Lung (tissue), 12 donors: ENCODE measurements around the gene LYST. TPM values are rescaled to one million over a fixed set of nuclear protein-coding genes. Genes with fewer than 3 reads are reported as not detected.

ENCODE experiments used
- ATAC-seq: fragments of 200-7000 bp; cut with Tn5 transposase; one replicate; pipeline ENCODE4 v1.9.1; 2020; ENCODE audit warnings: moderate number of reproducible peaks; ENCODE audit not compliant: insufficient read depth, low FRiP score
- DNase-seq, 3 donors: peaks; one replicate each; pipeline ENCODE4 v3.0.0-alpha.2; 2013 to 2017
- H3K27ac ChIP-seq, 2 donors: one replicate each; pipeline ENCODE4 v1.5.1; 2013; ENCODE audit warnings: mild to moderate bottlenecking in 2 of 2, moderate library complexity in 2 of 2, control low read depth in 1 of 2, inconsistent platforms in 1 of 2, low read depth in 1 of 2, low read length in 1 of 2
- H3K27me3 ChIP-seq, 3 donors: one replicate each; pipeline ENCODE4 v1.5.1; 2013; ENCODE audit warnings: low read length in 2 of 3; ENCODE audit not compliant: control insufficient read depth in 3 of 3, insufficient read depth in 3 of 3
- H3K36me3 ChIP-seq, 4 donors: one replicate each; pipeline ENCODE4 v1.5.1; 2013; ENCODE audit warnings: low read length in 4 of 4, mild to moderate bottlenecking in 1 of 4, moderate library complexity in 1 of 4; ENCODE audit not compliant: control insufficient read depth in 4 of 4, insufficient read depth in 4 of 4
- H3K4me1 ChIP-seq, 5 donors: one replicate each; pipeline ENCODE4 v1.5.1; 2013; ENCODE audit warnings: low read length in 5 of 5, mild to moderate bottlenecking in 2 of 5, moderate library complexity in 1 of 5; ENCODE audit not compliant: control insufficient read depth in 5 of 5, insufficient read depth in 5 of 5
- H3K4me3 ChIP-seq: one replicate; pipeline ENCODE4 v1.5.1; 2013; ENCODE audit warnings: mild to moderate bottlenecking, control low read depth, moderate library complexity
- H3K9ac ChIP-seq, 2 donors: one replicate each; pipeline ENCODE4 v1.5.1; 2013; ENCODE audit warnings: low read length in 2 of 2, control low read depth in 1 of 2; ENCODE audit not compliant: insufficient read depth in 1 of 2
- H3K9me3 ChIP-seq, 4 donors: one replicate each; pipeline ENCODE4 v1.5.1; 2013; ENCODE audit warnings: low read length in 3 of 4, mild to moderate bottlenecking in 1 of 4, moderate library complexity in 1 of 4; ENCODE audit not compliant: control insufficient read depth in 4 of 4, insufficient read depth in 3 of 4
- CTCF ChIP-seq: IDR thresholded peaks from 2 replicates; pipeline ENCODE4 v1.5.1; 2012; ENCODE audit warnings: mild to moderate bottlenecking; ENCODE audit errors: control extremely low read depth, extremely low read depth
- WGBS, 2 donors: extraction: QIAGEN DNeasy Blood & Tissue Kit; methylation state at CpG; one replicate each; pipeline ENCODE4 v1.1.7; 2013; 5-methylcytosine and 5-hydroxymethylcytosine counted together
- polyA plus RNA-seq, 2 donors: library from polyadenylated mRNA; stranded (reverse); fragments of 200-250 nt; gene quantifications; one replicate each; pipeline ENCODE4 v1.2.1, GENCODE V29; 2013
- total RNA-seq, 2 donors: library from RNA; depleted of rRNA in 1 of 2; stranded (reverse); fragments of >200 nt in 1 of 2; gene quantifications; one replicate each; pipeline ENCODE4 v1.2.1, GENCODE V29; 2014 to 2021
- donor health status: control.
- donor health status: control.
- donor health status: Bipolar disorder and iron deficiency.
- donor health status: healthy.
- donor health status: DM: yes; HTN: yes; CAD: no.

LYST gene
- total and polyA plus RNA-seq, 4 donors = 9.8 to 82.7 (median 31.7) TPM

- 82 to 88% methylated on average over 5 of the region's 5 CpGs for WGBS, 2 donors
- ATAC-seq (no peak), DNase-seq (no peak)
- Histone ChIP-seq H3K27me3 (no peaks in the 10 kb centered on the region), H3K36me3 (peaks cover 4 to 22% (median 15%) of the 10 kb centered on the region in 4 donors), H3K9ac (no peak overlapping the region), H3K9me3 (no peaks in the 10 kb centered on the region), H3K4me3 (no peak overlapping the region), H3K4me1 (no peaks in the 10 kb centered on the region), H3K27ac (no peak overlapping the region)
- TF ChIP-seq CTCF = no peak
Measured at GRCh38 chr1:235741294-235741693, 125.4 kb downstream of the LYST start.

GRCh38 chr1:235739631-235740030 is 127.1 kb downstream of the LYST start:
- DNase-seq (no peak), ATAC-seq (no peak)
- Histone ChIP-seq H3K4me1 (no peaks in the 10 kb centered on the region), H3K9me3 (no peaks in the 10 kb centered on the region), H3K27me3 (no peaks in the 10 kb centered on the region), H3K27ac (no peak overlapping the region), H3K9ac (no peak overlapping the region), H3K4me3 (no peak overlapping the region), H3K36me3 (peaks cover 3 to 15% (median 9%) of the 10 kb centered on the region in 4 donors)
- no peak for TF ChIP-seq CTCF
- 61 to 75% methylated on average over 6 of the region's 6 CpGs for whole genome bisulfite sequencing, 2 donors

GRCh38 chr1:235739124-235739523 is 127.6 kb downstream of the LYST start:
- 35 to 70% methylated on average over 1 of the region's 1 CpG for WGBS, 2 donors
- H3K4me3 ChIP-seq = no peak overlapping the region
- no peak for DNase-seq
- H3K4me1 ChIP-seq = no peaks in the 10 kb centered on the region
- no peak overlapping the region for H3K27ac ChIP-seq
- no peaks in the 10 kb centered on the region for H3K27me3 ChIP-seq
- H3K36me3 ChIP-seq = peaks cover 3 to 14% (median 8%) of the 10 kb centered on the region in 4 donors
- ATAC-seq = no peak
- no peaks in the 10 kb centered on the region for H3K9me3 ChIP-seq
- no peak for TF ChIP-seq CTCF
- no peak overlapping the region for H3K9ac ChIP-seq

- no peaks in the 10 kb centered on the region for H3K4me1 ChIP-seq
- DNase-seq (no peak), ATAC-seq (no peak)
- no peak for TF ChIP-seq CTCF
- H3K36me3 ChIP-seq = peaks cover 3 to 14% (median 8%) of the 10 kb centered on the region in 4 donors
- H3K9me3 ChIP-seq = no peaks in the 10 kb centered on the region
- WGBS, 2 donors = 96% methylated on average over 13 of the region's 13 CpGs
- no peak overlapping the region for H3K9ac ChIP-seq
- no peak overlapping the region for H3K4me3 ChIP-seq
- no peak overlapping the region for H3K27ac ChIP-seq
- no peaks in the 10 kb centered on the region for H3K27me3 ChIP-seq
Measured at GRCh38 chr1:235737751-235738150, 129.0 kb downstream of the LYST start.
